Right forelimb (tissue), 1 donor: ENCODE results near the gene C1QBP.
"Not testable (repeated sequence)": the region's sequence is repeated elsewhere in the genome, so short reads cannot be mapped to it uniquely, and the experiment has no call there.

ENCODE experiments used
- DNase-seq: peaks from one replicate; pipeline ENCODE4 v3.0.0-alpha.2; 2018

The C1QBP gene

DNA sequence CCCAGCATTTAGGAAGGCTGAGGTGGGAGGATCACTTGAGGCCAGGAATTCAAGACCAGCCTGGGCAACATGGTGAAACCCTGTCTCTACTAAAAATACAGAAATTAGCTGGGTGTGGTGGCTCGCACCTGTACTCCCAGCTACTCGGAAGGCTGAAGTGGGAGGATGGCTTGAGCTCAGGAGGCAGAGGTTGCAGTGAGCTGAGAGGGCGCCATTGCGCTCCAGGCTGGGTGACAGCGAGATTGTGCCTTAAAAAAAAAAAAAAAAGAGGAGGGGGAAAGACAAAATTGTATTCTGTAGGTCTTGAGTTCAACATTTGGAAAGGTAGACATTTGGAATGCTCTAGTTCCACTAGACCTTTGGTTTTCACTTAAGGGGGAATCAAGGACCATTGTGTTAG lies 7.7 kb downstream of the C1QBP start:
- not testable (repeated sequence) for DNase-seq

DNA sequence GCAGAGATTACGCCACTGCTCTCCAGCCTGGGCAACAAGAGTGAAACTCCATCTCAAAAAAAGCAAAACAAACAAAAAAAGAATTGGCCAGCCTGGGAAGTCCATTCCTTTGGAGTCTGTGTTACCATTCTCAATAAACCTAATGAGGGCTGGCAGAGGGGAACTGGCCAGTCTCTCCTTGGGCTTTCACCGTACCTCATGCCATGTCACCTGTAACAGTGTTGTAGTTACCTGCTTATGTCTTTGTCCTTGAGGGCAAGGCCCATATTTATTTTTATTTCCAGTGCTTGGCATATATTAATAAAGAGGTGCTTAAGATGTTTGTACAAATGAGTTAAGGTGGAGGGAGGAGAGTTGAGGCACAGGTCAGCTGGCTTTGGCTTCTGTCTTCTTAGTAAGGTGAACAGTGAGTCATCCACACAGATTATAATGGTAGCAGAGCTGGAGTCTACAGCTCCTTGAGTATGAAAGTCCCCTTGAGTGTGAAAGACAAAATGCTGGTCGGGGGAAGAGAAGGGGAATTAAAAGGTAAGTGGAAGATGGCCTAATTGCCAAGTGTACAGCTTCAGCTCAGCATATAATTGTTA lies 8.4 kb downstream of the C1QBP start:
- no peak for DNase-seq

DNA sequence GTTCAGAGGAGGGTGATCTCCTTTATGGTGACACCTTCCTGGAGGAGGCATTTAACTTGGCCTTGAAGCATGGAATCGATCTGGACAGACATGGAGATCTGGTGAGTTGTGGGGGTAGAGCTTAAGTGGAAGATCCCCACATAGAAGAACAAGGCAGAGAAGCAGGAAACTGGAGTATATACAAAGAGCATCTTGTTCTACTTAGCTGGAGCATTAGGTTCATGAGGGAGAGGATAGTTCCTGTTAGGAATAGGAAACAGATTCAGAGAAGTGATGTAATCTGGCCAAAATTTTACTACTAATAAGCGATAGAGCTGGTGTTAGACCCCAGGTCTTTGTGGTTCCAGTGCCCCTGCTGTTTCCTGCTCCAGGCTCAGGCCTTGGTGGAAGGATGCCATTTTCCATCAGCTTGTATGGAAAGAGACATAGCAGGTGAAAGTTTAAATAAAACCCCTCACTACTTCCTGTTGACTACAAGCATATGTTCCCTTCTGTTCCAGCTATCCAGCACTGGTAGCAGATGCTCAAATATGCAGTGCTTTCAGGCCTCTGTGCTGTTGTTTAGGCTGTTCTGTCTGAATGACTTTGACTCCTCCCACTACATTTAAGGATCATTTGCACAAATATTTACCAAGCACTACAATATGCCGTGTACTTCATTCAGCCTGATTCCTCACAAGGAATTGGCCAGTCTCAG lies 9.6 kb downstream of the C1QBP start:
- DNase-seq: no peak

GRCh38 chr17:5425826-5426225 lies 13.1 kb downstream of the C1QBP start:
- DNase-seq: no peak

DNA sequence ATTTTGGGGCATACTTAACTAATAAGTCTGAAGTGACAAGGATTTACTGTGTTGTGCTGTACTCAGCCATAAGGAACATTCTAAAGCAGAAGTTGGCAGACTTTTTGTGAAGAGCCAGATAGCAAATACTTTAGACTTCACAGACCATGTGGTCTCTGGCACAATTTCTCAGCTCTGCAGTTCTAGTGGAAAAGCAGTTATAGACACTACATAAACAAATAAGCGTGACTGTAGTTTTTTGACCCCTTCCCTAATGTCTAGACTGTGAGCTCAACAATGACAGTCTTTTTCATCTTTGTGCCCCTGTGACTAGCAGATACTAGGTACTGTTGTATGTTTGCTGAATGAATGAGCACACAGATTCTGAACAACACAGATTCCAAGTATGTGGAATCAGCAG lies 14.0 kb downstream of the C1QBP start:
- DNase-seq: no peak

GRCh38 chr17:5422505-5422904 lies 16.4 kb downstream of the C1QBP start:
- no peak for DNase-seq

- DNase-seq: no peak
Measured at GRCh38 chr17:5419959-5420653, 18.8 kb downstream of the C1QBP start, which contains the start of gene RPAIN. Gene RPAIN, plus strand, starts transcription at chr17:5420182. Its CDS starts 29 bp downstream, at chr17:5420211.

GRCh38 chr17:5419356-5419958 lies 19.5 kb downstream of the C1QBP start, which contains the start of gene NUP88:
Gene NUP88, minus strand, starts transcription at chr17:5419662. Its CDS starts 12 bp downstream, at chr17:5419650.
- DNase-seq: peak; percentile 98

DNA sequence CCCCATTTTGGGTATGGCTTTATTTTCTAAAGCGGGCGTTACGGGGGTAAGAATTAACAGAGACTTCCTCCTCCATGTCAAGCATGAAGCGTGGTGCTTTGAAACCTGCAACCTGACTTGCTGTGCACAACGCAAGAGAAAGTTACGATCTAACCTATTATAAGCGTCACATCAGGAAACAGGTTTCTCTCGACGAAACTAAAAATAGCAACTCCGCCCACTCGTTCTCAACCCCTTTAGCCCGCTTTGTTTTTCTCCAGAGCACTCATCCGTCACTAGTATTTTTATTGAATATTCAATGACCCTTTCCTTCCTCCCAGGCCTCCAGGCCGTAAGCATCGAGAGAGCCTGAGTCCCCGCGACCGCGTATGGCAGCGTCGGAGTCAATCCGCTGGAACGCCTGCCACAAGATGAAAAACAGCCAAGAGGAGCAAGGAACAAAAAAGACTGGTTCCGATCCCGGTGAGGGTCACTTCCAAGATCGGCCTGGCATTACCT lies 20.0 kb downstream of the C1QBP start:
- no peak for DNase-seq

GRCh38 chr17:5416901-5417300 lies 22.1 kb downstream of the C1QBP start:
- no peak for DNase-seq

- DNase-seq: no peak
Measured at GRCh38 chr17:5413682-5414081, 25.3 kb downstream of the C1QBP start.

DNA sequence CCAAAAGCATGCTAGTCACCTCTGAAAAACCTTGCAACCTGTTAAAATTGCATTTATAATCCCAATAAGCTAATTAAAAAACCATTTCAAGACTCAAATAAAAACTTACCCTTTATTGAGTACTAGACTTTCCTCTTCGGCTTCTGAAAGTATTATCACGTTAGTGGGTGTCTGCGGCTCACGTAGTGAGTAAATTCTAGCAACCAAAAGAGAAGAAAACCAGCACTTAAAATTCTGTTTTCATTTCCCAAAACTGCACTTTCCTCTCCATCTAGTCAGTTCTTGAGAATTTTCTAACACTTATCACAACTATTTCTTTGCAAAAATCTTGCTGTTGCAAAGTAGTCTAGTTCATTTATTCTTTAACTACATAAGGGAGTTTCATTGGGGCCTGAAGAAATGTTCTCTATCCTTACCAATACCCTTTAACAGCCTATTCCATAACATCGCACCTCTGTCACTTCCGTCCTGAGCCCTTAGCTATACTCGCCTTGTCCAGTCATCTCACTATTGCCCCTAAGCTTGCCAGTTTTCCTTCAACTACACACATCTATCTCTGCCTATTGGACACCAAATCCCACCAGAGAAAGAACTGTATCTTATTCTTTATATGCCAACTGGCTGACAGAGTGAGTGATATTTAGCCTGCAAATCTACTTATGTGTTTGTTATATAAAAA lies 28.2 kb downstream of the C1QBP start:
- no peak for DNase-seq

DNA sequence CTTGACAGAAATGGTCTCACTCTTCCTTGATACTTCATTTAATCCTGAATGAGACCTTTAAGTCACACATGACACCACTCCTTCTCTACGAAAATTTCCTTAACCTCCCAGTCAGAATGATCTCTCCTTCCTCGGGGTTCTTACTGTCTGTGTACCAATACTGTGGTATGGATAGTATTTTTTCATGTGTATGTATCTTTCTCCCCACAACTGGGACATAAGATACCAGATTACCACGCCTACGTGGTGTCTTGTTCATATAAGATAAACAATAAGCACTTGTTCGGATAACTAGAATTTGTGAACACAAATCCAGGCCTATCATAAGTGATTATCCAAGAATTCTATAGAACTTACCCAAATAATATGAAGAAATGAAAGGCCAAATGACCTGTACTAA lies 30.8 kb downstream of the C1QBP start:
- DNase-seq: no peak

GRCh38 chr17:5405400-5405799 lies 33.6 kb downstream of the C1QBP start:
- no peak for DNase-seq

GRCh38 chr17:5399767-5400166 lies 39.2 kb downstream of the C1QBP start:
- no peak for DNase-seq

DNA sequence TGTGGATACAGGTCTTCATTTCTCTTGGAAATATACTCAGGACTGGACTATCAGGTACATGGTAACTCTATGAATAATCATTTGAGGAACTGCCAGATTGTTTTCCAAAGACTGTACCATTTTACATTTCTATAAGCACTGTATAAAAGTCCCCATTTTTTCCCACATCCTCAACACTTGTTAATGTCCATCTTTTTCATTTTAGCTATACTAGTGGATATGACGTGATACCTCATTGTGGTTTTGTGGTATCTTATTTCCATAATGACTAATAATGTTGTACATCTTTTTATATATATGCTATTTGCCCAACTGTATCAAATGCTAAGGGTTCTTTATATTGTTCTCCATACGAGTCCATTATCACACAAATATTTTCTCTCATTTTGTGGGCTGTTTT lies 42.3 kb downstream of the C1QBP start:
- no peak for DNase-seq

- no peak for DNase-seq
Measured at GRCh38 chr17:5391678-5392077, 47.3 kb downstream of the C1QBP start.
